Right kidney (tissue), 9 donors: Measurements from ENCODE around the gene ITFG2.
"Not testable (repeated sequence)": the region's sequence is repeated elsewhere in the genome, so short reads cannot be mapped to it uniquely, and the experiment has no call there.

Source experiments
- DNase-seq: peaks from one replicate; pipeline ENCODE4 v3.0.0-alpha.2; 2016
- long read RNA-seq, 8 donors: transcript quantifications; one replicate each; lab custom pipeline, GENCODE V29; 2026

The ITFG2 gene
- long read RNA-seq, donor 1, transcript ITFG2-201 (12 exons, 2,361 nt) = major isoform, 14 of 18 reads
- long read RNA-seq, donor 1, partial matches to known transcripts = 0 of 18 reads
- long read RNA-seq, donor 1, other reads (novel, unspliced or antisense) = 0 of 18 reads
- long read RNA-seq, donor 2, transcript ITFG2-201 (12 exons, 2,361 nt) = major isoform, 7 of 10 reads
- long read RNA-seq, donor 2, partial matches to known transcripts = 0 of 10 reads
- long read RNA-seq, donor 2, other reads (novel, unspliced or antisense) = 0 of 10 reads
- long read RNA-seq, donor 3, transcript ITFG2-201 (12 exons, 2,361 nt) = major isoform, 5 of 19 reads
- long read RNA-seq, donor 3, transcript ITFG2-211 (4 exons, 587 nt) = major isoform, 5 of 19 reads
- long read RNA-seq, donor 3, partial matches to known transcripts = 7 of 19 reads
- long read RNA-seq, donor 3, other reads (novel, unspliced or antisense) = 0 of 19 reads
- long read RNA-seq, donor 4, transcript ITFG2-201 (12 exons, 2,361 nt) = major isoform, 10 of 16 reads
- long read RNA-seq, donor 4, transcript ITFG2-211 (4 exons, 587 nt) = minor isoform, 5 of 16 reads
- long read RNA-seq, donor 4, partial matches to known transcripts = 0 of 16 reads
- long read RNA-seq, donor 4, other reads (novel, unspliced or antisense) = 0 of 16 reads
- long read RNA-seq, donor 5, transcript ITFG2-201 (12 exons, 2,361 nt) = major isoform, 16 of 51 reads
- long read RNA-seq, donor 5, partial matches to known transcripts = 15 of 51 reads
- long read RNA-seq, donor 5, other reads (novel, unspliced or antisense) = 15 of 51 reads
- long read RNA-seq, donor 6, transcript ITFG2-201 (12 exons, 2,361 nt) = major isoform, 9 of 76 reads
- long read RNA-seq, donor 6, partial matches to known transcripts = 64 of 76 reads
- long read RNA-seq, donor 6, other reads (novel, unspliced or antisense) = 0 of 76 reads
- long read RNA-seq, donor 7, transcript ITFG2-201 (12 exons, 2,361 nt) = major isoform, 15 of 50 reads
- long read RNA-seq, donor 7, partial matches to known transcripts = 30 of 50 reads
- long read RNA-seq, donor 7, other reads (novel, unspliced or antisense) = 0 of 50 reads
- long read RNA-seq, donor 8, transcript ITFG2-201 (12 exons, 2,361 nt) = major isoform, 12 of 33 reads
- long read RNA-seq, donor 8, partial matches to known transcripts = 9 of 33 reads
- long read RNA-seq, donor 8, other reads (novel, unspliced or antisense) = 7 of 33 reads

DNA sequence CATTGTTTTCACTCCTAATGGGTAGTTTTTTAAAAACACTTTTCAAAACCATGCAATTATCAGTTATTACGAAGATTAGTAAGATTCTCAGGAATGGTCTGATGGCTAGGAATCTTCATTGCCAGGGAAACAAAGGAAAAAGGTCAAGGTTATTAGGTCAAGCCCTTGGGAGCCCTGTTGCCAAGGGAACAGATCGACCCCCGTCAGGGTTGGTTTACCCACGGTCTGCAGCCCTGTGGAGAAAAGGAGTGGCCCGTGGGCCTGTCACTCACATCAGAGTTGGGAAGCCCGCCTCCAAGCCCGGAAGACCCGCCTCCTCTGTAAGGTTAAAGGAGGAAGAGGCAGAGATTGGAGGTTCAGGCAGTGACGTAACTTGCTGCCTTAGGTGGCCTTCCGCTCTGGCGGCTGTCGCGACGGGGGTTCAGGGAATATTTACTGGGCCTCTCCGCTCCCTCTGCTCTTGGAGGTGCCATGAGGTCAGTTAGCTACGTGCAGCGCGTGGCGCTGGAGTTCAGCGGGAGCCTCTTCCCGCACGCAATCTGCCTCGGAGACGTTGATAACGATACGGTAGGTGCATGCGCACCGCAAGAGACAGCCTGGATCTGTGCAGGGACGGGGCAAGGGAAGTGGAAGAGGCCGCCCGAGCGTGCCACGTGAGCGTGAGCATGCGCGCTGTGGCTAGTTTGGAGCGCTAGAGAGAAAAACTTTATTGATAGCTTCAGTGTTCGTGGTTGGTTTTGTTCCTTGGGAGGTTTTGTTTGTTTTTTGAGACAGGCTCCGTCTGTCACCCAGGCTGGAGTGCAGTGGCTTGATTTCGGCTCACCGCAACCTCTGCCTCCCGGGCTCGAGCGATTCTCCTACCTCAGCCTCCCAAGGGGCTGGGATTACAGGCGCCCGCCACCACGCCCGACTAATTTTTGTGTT is at the start of gene ITFG2:
Gene ITFG2 (plus strand): TSS at position 379 of the 924 bp plus-strand sequence. CDS start 93 bp downstream, at position 472.
- DNase-seq = peak; percentile 100

DNA sequence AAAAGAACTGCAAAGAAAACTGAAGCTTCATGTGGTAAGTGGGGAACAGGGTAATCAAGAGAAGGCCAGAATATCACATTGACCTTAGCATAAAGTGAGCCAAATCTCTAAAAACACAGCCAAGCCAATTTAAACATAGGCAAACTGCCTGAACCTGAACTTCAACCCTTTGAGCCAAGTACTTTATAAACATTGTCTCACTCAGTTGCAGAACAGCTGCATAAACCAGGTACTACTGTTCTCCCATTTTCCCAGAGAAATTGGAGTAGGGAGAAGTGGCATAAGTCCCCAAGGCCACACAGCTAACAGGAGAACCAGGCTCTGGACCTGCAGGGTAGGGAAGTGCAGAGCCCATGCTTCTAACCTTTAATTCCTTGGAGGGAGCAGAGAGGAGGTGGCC is 48.1 kb upstream of the ITFG2 start:
- no peak for DNase-seq

DNA sequence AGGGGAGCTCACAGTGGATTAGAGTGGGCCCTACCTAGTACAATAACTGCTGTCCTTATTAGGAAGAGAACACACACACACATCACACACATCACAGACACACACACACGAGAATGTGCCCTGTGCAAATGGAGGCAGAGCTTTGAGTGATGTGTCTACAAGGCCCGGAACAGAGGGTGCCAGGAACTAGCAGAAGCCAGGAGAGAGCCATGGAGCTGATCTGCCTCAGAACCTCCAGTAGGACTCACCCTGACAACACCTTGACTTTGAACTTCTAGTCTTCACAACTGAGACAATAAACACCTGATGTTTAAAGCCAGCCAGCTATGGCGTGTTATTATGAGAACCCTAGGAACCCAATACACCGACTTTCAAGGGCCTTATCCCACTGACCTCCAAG is 47.4 kb upstream of the ITFG2 start:
- no peak for DNase-seq

GRCh38 chr12:2765608-2766007 is 46.9 kb upstream of the ITFG2 start:
- no peak for DNase-seq

DNA sequence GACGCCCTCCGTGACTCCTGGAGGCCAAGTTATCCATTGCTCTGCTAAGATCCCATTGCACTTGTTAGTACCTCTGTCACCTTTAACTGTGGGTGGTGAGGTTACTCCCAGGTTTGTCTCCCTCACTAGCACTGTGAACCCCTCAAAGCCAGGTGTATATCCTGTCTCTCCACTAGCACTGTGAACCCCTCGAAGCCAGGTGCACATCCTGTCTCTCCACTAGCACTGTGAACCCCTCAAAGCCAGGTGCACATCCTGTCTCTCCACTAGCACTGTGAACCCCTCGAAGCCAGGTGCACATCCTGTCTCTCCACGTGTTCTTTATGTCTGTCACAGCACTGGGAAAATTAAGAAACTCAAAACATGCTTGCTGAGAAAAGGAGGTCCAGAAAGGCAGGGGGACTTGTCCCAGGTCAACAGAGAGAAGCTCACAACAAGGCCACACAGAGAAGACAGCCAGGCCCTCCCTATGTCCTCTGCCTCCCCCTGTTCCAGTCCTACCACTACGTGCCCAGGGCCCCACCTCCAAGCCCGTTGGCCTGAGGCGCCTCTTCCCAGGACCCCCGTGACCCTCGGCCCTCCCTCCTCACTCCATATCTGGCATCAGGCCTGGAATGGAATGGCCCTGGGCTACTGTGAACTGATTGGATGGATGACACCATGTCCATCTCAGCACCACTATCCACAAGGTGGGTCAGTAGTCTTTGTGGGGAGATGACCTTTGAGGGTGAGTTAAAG is 44.1 kb upstream of the ITFG2 start:
- no peak for DNase-seq

DNA sequence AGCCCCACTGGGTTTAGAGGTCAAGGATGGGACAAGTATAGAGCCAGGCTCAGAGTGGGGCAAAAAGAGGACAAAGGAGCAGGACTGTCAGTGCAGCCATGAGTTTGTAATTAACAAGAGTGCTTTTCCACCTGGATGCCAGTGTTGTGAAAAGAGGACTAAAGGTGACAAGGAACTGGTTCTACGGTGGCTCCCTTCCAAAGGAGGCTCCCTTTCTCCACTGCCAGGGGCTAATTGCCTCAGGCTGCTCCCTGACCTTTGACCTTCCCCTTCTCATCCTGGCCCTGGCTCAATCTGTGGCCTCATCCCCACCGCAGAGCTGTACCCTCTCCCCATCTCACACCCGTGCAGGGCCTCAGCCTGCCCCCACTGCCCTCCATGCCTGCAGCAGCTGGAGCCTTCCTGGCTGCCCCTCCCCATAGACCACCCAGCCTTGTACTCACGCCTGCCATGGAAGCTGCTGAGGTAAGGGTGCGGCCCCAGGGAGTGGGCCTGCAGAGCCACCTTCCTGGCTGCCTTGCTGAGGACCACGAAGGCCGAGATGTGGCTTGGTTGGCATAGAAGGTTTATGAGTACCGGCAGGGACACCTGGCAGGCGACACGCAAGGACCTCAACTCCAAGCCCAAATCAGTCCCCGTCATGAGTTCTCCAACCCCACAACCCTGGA is 42.5 kb upstream of the ITFG2 start:
- no peak for DNase-seq

GRCh38 chr12:2770544-2770943 is 41.9 kb upstream of the ITFG2 start:
- DNase-seq = not testable (repeated sequence)

DNA sequence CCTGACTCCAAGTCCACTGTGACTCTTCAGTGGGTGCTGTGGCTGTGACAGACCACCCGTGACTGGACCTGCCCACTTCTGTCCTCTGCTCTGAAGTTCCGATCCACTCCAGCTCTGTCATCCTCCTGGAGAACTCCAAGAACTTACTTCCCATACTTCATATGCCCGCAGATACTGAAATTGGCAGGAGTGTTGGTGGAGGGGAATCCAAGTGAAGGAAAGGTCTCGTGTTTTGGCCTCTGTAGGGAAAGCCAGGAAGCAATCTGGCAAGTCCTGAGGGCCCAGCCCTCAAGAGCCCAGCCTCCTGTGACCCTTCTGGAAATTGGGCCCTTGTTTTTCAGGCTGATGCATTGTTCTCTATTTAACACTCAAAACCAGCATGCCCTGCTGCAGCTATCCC is 40.1 kb upstream of the ITFG2 start:
- no peak for DNase-seq

GRCh38 chr12:2773199-2773875 is 39.1 kb upstream of the ITFG2 start:
- DNase-seq = no peak

DNA sequence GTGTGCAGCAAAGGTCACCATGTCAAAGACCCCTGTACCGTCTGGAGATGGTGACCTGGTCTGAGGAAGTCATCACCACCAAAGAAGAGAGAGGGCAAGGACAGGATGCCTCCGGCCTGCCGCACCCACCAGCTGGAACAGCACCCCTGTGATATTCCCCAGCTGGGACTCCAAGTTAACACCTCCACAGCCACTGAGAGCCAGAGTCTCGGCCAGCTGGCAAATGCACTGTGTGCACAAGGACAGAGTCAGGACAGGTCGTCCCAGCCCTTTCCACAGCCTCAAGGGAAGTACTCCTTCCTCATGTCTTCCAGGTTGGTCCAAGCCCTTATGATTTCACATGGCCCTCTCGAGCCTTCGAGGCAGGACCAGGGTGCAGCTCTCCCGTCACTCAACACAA is 37.0 kb upstream of the ITFG2 start:
- no peak for DNase-seq

DNA sequence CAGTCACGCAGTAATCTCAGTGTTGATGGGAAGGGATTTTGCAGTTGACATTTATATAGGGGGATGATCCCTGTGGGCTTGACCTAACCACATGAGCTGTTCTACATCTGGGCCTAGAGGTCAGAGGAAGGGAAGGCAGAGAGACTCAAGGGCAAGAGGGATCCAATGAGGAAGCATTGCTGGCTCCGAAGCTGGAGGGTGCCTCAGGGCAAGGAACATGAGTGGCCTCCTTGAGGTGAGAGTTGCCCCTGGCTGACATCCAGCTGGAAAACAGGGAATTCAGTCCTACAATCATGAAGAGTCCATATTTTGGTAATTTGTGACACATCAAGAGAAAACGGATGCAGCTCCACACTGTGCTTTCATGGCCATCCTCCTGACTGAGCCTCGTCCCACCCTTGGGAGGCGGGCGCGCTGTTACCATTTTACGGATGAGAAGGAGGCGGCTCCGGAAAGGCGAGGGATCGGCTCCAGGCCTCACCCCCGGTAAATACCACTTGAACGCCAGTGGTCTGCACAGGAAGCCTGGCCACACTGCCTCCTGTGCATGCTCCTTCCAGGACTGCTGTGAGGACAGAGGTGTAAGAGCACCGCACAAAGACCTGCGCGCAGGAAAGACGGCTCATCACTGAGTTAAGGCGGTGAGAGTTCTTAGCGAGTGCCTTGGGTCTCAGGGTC is 36.2 kb upstream of the ITFG2 start:
- no peak for DNase-seq

- DNase-seq = no peak
These were observed 33.2 kb upstream of the ITFG2 start for GRCh38 chr12:2779281-2779680.

DNA sequence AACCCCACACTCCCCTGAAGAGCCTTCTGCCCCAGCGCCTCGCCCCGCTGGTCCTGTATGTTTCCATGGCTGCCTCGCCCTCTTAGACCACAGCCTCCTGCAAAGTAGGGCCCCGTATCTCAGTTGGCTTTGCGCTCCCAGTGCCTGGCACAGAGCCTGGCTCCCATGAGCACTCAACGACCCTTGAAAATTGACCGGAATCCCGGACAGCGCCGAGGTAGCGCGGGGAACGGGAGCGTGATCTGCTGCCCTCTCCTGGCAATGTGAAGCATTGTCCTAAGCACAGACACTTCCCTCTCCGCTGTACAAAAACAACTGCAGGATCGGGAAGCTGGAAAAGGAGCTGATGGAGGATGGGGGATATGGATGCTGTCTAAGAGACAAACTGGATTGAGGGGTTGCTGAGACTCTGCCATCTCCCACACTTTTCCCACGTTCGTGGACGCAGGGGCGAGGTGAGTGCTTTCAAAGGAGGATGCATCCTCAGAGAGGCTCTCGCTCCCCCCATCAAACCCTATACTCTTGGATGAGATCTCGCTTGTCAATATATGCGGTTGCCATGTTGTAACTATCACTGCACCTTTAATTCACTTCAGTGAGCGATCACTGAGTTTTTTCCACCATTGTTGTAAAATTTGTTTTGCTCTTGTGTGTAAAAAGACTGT is 28.4 kb upstream of the ITFG2 start:
- peak; percentile 57 for DNase-seq

DNA sequence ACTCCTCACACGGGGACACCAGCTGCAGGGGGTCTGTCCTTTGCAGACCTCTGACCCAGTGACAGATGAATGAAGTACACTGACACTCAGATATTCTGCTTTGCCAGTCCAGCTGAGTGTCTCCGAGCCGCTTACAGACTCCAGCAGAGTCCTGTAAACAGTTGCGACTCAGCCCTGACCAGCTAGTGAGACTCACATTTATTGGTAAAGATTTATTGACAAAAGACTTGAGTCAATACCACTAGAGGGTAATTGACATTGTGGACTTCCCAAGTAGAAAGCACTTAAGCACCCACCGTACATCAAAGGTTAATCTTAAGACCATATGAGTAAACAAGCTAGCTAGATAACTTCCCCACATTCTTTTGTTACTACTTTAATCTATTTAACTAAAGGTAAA is 27.5 kb upstream of the ITFG2 start:
- no peak for DNase-seq

DNA sequence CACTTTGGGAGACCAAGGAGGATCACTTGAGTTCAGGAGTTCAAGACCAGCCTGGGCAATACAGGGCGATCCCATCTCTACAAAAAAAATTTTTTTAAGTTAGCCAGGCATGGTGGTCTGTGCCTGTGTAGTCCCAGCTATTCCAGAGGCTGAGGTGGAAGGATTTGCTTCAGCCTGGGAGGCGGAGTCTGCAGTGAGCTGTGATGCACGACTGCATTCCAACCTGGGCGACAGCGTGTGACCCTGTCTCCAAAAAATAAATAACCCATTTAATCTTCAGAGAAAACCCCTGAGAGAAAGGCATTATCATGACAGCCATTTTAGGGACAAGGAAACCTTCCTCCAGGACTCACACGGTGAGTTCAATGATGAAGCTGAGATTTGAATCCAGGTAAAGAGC is 21.4 kb upstream of the ITFG2 start:
- no peak for DNase-seq

GRCh38 chr12:2792671-2793500 is 19.6 kb upstream of the ITFG2 start:
- no peak for DNase-seq

DNA sequence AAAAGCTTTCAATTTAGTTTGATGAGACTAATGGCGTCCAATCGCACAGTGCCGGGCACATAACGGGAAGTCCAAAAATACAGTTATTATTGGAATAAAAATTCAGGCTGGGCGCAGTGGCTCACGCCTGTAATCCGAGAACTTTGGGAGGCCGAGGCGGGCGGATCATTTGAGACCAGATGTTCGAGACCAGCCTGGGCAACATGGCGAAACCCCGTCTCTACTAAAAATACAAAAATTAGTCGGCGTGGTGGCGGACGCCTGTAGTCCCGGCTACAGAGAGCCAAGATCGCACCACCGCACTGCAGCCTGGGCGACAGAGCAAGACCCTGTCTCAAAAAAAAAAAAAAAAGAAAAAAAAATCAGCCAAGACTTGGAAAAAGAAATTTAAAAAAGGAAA is 18.9 kb upstream of the ITFG2 start:
- DNase-seq = no peak
